NCI-H187 treated with DMSO at 0.1 percent for 48 hours (cell line): Measurements from ENCODE around the gene SLAMF1.

ENCODE experiments used
- DNase-seq: peaks from one replicate; lab custom pipeline; 2025; lab: John Stamatoyannopoulos, UW

Gene SLAMF1

DNA sequence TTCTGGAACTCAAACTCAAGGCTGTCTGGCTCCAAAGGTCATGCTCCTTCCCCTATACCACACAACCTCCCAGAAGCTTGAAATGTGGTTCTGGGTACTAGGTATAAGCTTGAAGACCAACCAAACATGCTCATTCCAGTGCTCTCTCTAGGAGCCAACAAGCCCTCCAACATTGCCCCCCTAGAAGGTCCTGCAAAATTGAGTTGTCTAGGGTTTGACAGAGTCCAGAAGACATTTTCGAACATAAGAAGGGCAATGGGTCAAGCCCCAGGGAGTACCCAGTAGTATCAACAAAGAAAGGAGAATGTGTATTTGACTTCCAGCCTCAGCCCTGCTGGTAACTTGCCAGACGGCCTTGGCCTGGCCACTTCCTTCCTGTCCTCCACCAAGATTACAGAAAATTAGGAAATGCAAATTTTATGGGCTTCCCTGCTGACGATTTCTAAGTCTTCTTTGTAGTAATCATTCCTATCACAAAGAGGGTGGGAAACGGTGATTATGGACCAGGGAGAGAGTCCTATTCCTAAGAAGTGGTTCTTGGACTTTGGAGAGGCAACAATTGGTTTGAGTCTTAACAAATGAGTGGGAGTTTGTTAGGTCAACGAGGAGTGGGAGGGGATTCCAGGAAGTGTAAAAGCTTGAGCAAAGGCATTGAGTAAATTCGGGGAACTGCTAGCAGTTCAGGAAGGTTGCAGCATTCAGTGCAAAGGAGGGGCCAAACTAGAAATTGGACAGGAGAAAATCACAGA is 18.7 kb upstream of the SLAMF1 start:
- DNase-seq, result no peak

DNA sequence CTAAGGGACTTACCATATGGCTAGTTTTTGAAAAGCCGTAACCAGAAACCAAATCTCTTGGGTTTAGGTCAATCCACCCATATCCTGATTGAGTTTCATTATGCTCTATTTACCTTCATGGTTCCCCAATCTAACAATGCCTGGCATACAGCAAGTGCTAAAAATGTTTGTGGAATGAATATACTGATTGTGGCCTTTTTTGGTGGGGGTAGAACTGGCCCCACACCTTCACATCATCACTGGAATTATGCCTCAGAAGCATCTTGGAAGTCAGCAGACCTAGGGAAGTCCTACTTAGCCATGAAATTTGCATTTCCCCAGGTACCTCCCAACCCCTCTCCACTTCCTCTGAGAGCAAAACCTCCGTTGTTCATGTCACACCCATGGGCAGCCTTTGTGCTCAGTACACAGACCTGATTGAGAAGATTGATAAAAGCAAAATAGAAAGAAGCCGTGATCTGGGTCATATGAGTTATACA is 17.8 kb upstream of the SLAMF1 start:
- no peak for DNase-seq

DNA sequence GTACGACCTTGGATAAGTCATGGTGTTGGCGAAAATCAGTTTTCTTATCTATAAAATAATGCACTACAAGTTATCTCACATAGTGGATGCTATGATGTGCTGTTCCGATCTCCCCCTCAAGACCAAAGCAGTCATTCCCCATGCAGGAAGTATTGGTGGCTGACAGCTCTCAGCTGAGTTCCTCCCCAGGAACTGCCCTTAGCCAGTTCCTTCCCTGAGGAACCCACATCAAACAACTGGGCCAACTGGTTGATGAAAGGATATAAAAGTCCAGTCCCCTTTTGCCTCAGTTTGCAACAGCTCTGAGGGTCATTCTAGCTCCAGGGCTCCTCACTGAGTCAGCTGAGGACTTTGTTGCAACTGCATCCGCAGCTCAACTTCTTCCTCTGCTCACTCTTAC is 16.1 kb upstream of the SLAMF1 start:
- DNase-seq, result no peak

DNA sequence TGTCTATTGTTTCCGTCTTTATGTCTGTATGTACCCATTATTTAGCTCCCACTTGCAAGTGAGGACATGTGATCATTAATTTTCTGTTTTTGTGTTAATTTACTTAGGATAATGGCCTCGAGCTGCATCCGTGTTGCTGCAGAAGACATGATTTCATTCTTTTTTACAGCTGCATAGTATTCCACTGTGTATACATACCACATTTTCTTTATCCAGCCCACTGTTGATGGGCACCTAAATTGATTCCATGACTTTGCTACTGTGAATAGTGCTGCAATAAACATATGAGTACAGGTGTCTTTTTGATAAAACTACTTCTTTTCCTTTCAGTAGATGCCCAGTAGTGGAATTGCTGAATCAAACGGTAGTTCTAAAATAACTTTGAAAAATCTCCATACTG is 12.7 kb upstream of the SLAMF1 start:
- no peak for DNase-seq

DNA sequence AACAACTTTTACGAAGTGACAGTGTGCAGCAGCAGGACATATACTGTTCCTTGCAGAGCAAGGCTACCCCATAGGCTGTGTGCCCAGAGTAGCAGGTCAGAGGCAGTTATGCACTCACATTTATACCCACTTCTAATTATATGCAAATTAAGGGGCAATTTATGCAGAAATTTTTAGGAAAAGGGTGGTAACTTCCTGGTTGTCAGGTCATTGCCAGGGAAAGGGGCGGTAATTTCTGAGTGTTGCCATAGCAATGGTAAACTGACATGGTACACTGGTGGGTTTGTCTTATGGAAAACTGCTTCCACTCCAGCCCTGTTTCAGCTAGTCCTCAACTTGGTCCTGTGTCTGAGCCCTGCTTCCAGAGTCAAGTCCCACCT is 12.0 kb upstream of the SLAMF1 start:
- DNase-seq, result no peak

- DNase-seq, result no peak
Observed at GRCh38 chr1:160658162-160658813, 11.4 kb upstream of the SLAMF1 start.

DNA sequence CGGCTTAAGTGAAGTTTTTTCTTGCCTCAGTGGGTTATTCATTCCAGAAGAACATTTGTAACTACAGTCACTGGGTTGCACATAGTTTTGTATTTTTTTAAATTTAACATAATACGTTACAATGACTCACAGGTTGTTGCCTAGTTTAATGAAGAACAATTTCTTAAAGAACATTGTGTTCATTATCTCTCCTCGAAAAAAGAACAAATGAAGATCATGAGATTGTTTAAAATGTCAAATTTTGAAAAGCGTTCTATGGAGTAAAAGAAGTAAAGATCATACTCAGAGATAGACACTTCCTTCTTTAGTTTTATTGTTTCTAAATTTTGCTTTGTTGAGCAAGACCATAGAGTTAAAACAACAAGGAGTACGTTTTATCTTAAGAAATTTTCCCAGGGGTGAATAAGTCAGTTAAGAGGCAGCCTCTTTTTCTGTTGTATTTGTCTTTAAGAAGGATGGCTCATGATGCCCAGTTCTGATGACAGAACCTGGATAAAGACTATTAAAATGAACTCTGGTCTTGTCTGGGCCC is 10.5 kb upstream of the SLAMF1 start:
- DNase-seq, result no peak

GRCh38 chr1:160656737-160657136 is 9.9 kb upstream of the SLAMF1 start:
- DNase-seq, result no peak

- DNase-seq, result no peak
Observed at GRCh38 chr1:160653620-160654016, 6.8 kb upstream of the SLAMF1 start.

DNA sequence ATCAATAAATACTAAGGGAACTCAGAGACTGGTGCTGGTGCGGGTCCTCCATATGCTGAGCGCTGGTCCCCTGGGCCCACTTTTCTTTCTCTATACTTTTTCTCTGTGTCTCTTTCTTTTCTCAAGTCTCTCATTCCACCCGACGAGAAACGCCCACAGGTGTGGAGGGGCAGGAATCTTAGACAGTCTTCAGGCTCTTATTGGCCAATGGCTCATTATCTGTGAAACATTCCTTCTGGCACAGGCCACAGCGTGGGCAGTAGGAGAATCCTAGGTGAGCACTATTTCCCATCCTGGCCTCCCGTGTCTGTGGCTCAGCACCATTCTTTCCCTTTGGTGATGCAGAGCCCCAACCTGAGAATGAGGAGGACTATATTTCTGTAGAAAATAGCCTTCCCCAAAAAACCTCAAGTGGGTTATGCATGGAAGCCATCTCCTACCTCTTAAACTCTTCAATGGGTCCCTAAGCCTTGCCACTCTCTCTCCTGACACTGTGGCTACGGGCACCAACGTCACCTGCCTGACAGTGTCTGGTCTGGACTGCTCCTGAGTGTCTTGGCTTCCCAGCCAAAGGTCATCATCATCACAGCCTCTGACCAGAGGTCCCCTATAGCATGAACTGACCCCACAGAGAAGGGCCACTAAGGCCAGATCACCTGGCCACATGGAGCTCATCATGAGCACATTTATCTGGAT is 6.2 kb upstream of the SLAMF1 start:
- DNase-seq, result no peak

DNA sequence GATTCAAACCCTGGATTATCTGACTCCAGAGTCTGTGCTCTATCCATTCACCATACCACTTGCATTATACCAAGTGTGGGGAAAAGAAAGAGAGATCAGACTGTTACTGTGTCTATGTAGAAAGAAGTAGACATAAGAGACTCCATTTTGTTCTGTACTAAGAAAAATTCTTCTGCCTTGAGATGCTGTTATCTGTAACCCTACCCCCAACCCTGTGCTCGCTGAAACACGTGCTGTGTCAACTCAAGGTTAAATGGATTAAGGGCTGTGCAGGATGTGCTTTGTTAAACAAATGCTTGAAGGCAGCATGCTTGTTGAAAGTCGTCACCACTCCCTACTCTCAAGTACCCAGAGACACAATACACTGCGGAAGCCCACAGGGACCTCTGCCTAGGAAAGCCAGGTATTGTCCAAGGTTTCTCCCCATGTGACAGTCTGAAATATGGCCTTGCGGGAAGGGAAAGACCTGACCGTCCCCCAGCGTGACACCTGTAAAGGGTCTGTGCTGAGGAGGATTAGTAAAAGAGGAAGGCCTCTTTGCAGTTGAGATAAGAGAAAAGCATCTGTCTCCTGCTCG is 5.3 kb upstream of the SLAMF1 start:
- DNase-seq, result peak; percentile 91

- no peak for DNase-seq
Observed at GRCh38 chr1:160651433-160652064, 4.7 kb upstream of the SLAMF1 start.

- DNase-seq, result no peak
Observed at GRCh38 chr1:160647329-160647720, 481 bp upstream of the SLAMF1 start.

GRCh38 chr1:160646180-160646579 is 664 bp downstream of the SLAMF1 start:
- no peak for DNase-seq

- no peak for DNase-seq
Observed at GRCh38 chr1:160645386-160646130, 1.3 kb downstream of the SLAMF1 start.

GRCh38 chr1:160644399-160644798 is 2.4 kb downstream of the SLAMF1 start:
- DNase-seq, result no peak

DNA sequence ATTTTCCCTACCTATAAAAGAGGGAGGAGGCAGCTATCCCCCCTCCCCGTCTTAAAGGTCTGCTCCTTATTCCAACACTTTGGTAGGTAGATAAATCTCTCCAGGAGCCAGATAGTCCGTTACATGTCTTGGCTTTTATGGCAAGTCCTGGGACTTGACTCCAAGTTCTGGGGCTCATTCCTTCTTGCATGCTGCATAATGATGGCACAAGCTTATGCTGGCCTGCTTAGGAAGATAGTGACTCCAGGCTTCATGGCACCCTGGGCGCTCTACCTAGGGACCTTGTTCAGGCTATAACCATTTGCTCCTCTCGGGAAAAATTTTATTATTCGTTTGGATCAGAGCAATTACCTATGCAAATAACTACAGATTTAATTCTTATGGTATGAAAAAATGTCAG is 3.7 kb downstream of the SLAMF1 start:
- DNase-seq, result no peak

GRCh38 chr1:160642281-160642644 is 4.6 kb downstream of the SLAMF1 start:
- DNase-seq, result no peak

- DNase-seq, result no peak
Observed at GRCh38 chr1:160641323-160642280, 5.2 kb downstream of the SLAMF1 start.
